OCI-LY1 (cell line): ENCODE results near the gene TMEM236.

Source experiments
- EZH2 ChIP-seq: fragments of 200-600 bp; sonication (generic), shearing (Covaris generic); IDR thresholded peaks from 2 replicates; pipeline ENCODE4 v1.8.0; 2017; ENCODE audit warnings: borderline replicate concordance, mixed run types, mild to moderate bottlenecking, antibody characterized with exemption, low read length, moderate library complexity, mixed read lengths
- TF ChIP-seq, protein P1 (sequence below): fragments of 200-600 bp; sonication (generic), shearing (Covaris generic); IDR thresholded peaks from 2 replicates; pipeline ENCODE4 v1.5.1; 2017; ENCODE audit warnings: mild to moderate bottlenecking, antibody characterized with exemption, low read length, moderate library complexity, mixed read lengths

DNA sequence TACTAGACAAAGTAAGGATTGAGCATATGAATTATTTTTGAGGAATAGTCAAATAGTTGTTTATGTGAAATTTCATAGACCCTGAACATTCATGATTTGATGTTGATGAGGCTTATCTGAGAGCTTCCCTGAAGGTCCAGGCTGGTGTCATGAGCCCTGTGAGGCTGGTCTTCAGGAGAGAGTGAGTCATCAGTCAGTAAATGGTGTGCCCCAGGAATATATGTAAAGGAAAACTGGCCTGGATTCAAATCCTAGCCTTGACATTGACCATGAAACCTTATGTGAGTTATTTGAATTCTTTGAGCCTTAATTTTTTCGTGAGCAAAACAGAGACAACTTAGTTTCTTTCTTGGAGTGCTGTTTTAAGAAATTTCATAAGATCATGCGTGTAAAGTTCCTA lies 6.2 kb downstream of the TMEM236 start:
- no peak for TF ChIP-seq EZH2
- TF ChIP-seq, protein P1, sequence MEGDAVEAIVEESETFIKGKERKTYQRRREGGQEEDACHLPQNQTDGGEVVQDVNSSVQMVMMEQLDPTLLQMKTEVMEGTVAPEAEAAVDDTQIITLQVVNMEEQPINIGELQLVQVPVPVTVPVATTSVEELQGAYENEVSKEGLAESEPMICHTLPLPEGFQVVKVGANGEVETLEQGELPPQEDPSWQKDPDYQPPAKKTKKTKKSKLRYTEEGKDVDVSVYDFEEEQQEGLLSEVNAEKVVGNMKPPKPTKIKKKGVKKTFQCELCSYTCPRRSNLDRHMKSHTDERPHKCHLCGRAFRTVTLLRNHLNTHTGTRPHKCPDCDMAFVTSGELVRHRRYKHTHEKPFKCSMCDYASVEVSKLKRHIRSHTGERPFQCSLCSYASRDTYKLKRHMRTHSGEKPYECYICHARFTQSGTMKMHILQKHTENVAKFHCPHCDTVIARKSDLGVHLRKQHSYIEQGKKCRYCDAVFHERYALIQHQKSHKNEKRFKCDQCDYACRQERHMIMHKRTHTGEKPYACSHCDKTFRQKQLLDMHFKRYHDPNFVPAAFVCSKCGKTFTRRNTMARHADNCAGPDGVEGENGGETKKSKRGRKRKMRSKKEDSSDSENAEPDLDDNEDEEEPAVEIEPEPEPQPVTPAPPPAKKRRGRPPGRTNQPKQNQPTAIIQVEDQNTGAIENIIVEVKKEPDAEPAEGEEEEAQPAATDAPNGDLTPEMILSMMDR = no peak
